ENCODE data around the gene PHOX2A.

GRCh38 chr11:72265951-72266350, 22.0 kb upstream of the PHOX2A start:
- TF ChIP-seq ZNF672 (CRISPR knock-in tag; IDR thresholded peaks at IDR 0.05) = no peak
- TF ChIP-seq ZBTB34 (CRISPR knock-in tag; IDR thresholded peaks at IDR 0.05) = no peak
- TF ChIP-seq BATF2 (CRISPR knock-in tag; IDR thresholded peaks at IDR 0.05) = no peak
- TF ChIP-seq SP1 (IDR thresholded peaks at IDR 0.05) = no peak
- no peak for TF ChIP-seq SP1 (CRISPR knock-in tag; IDR thresholded peaks at IDR 0.05)
- no peak for TF ChIP-seq SAP130 (CRISPR knock-in tag; IDR thresholded peaks at IDR 0.05; ENCODE audit: low read depth)
- TF ChIP-seq KLF16 (CRISPR knock-in tag; IDR thresholded peaks at IDR 0.05) = no peak
- no peak for TF ChIP-seq CTCF (CRISPR knock-in tag; IDR thresholded peaks at IDR 0.05)
- TF ChIP-seq BCL6 (CRISPR knock-in tag; IDR thresholded peaks at IDR 0.05) = no peak
- no peak for TF ChIP-seq PTBP1 (IDR thresholded peaks at IDR 0.05; ENCODE audit: low read depth, low read length, poor library complexity, severe bottlenecking)
- no peak for TF ChIP-seq POGK (CRISPR knock-in tag; conservative IDR thresholded peaks at IDR 0.05)
